RWPE1 (cell line): ENCODE data around the gene BCL3.

Experiments
- CTCF ChIA-PET: fragments of 350-600 bp; sonication (Branson Sonifier 250); formaldehyde crosslinking; extraction: SDS; loops from one replicate; lab custom pipeline; 2021; lab: Yijun Ruan, JAX
- POLR2A ChIA-PET: fragments of 400-600 bp; formaldehyde crosslinking; extraction: SDS; loops from one replicate; lab custom pipeline; 2020; ENCODE audit warnings: antibody characterized with exemption; ENCODE audit not compliant: low non-redundant PET; lab: Yijun Ruan, JAX
- DNase-seq: peaks from one replicate; pipeline ENCODE4 v3.0.0; 2012; ENCODE audit warnings: low spot score
- H3K27ac ChIP-seq: fragments of 450-650 bp; 2 replicates; pipeline ENCODE4 v1.5.1; 2017
- CTCF ChIP-seq: fragments of 450-650 bp; conservative IDR thresholded peaks from 2 replicates; pipeline ENCODE4 v1.5.1; 2017; ENCODE audit warnings: low read depth, mild to moderate bottlenecking

The BCL3 gene

GRCh38 chr19:44799627-44800346 lies 51.3 kb downstream of the BCL3 start:
- peak overlapping the region; percentile 60 for H3K27ac ChIP-seq
- ChIA-PET CTCF (interaction anchor here (0.6 to 1.9 kb wide), 2 partner anchors 44 to 108 kb away, joined by 4 to 6 read pairs; no protein-coding TSS in a partner anchor), POLR2A (no interaction called here)
- DNase-seq = no peak
- no peak for TF ChIP-seq CTCF

GRCh38 chr19:44800461-44800860 lies 52.0 kb downstream of the BCL3 start:
- ChIA-PET CTCF (no interaction called here), POLR2A (no interaction called here)
- peak; percentile 79 for DNase-seq
- H3K27ac ChIP-seq = peak overlapping the region; percentile 60
- TF ChIP-seq CTCF = peak; percentile 74

GRCh38 chr19:44803442-44804428 lies 55.2 kb downstream of the BCL3 start:
- no peak overlapping the region for H3K27ac ChIP-seq
- ChIA-PET CTCF (interaction anchor here (0.5 to 1.9 kb wide), 5 partner anchors 20 to 1057 kb away, joined by 3 to 7 read pairs (median 3); no protein-coding TSS in a partner anchor), POLR2A (no interaction called here)
- DNase-seq = peak; percentile 23
- no peak for TF ChIP-seq CTCF

GRCh38 chr19:44806291-44806690 lies 57.8 kb downstream of the BCL3 start:
- ChIA-PET POLR2A (no interaction called here), CTCF (interaction anchor here (0.6 to 1.4 kb wide), 3 partner anchors 17 to 38 kb away, joined by 3 to 6 read pairs (median 3); no protein-coding TSS in a partner anchor)
- DNase-seq = no peak
- TF ChIP-seq CTCF = no peak
- H3K27ac ChIP-seq = peak overlapping the region; percentile 95

GRCh38 chr19:44807162-44807561 lies 58.7 kb downstream of the BCL3 start:
- peak overlapping the region; percentile 95 for H3K27ac ChIP-seq
- POLR2A ChIA-PET = no interaction called here
- no peak for TF ChIP-seq CTCF
- peak; percentile 88 for DNase-seq
- CTCF ChIA-PET = interaction anchor here (0.6 to 2.3 kb wide), 5 partner anchors 29 to 273 kb away, joined by 3 to 7 read pairs (median 3); partner anchors contain the start of gene CBLC
